DMS153 treated with DMSO at 0.1 percent for 48 hours (cell line): ENCODE data around the gene IL36RN.

ENCODE experiments used
- DNase-seq: peaks from one replicate; lab custom pipeline; 2025; ENCODE audit not compliant: unreplicated experiment; lab: John Stamatoyannopoulos, UW

The IL36RN gene

GRCh38 chr2:113058998-113059960 lies at the start of gene IL36RN:
TSS of gene IL36RN (plus strand) at chr2:113059198. CDS start at chr2:113059439, 241 bp downstream.
- DNase-seq: no peak

- no peak for DNase-seq
Observed at GRCh38 chr2:113009622-113010021, 49.4 kb upstream of the IL36RN start.

GRCh38 chr2:113010088-113010487 lies 48.9 kb upstream of the IL36RN start:
- no peak for DNase-seq

GRCh38 chr2:113011108-113011507 lies 47.9 kb upstream of the IL36RN start:
- no peak for DNase-seq

- DNase-seq: no peak
Observed at GRCh38 chr2:113012436-113013335, 46.3 kb upstream of the IL36RN start.

GRCh38 chr2:113013336-113013661 lies 45.7 kb upstream of the IL36RN start:
- no peak for DNase-seq

- no peak for DNase-seq
Observed at GRCh38 chr2:113014067-113014466, 44.9 kb upstream of the IL36RN start.

GRCh38 chr2:113015042-113015441 lies 44.0 kb upstream of the IL36RN start:
- no peak for DNase-seq

GRCh38 chr2:113015655-113016054 lies 43.3 kb upstream of the IL36RN start:
- no peak for DNase-seq

- no peak for DNase-seq
Observed at GRCh38 chr2:113018509-113018908, 40.5 kb upstream of the IL36RN start.

- DNase-seq: no peak
Observed at GRCh38 chr2:113021312-113021711, 37.7 kb upstream of the IL36RN start.

- DNase-seq: no peak
Observed at GRCh38 chr2:113024764-113025163, 34.2 kb upstream of the IL36RN start.

GRCh38 chr2:113025737-113026136 lies 33.3 kb upstream of the IL36RN start:
- no peak for DNase-seq

- no peak for DNase-seq
Observed at GRCh38 chr2:113027691-113028090, 31.3 kb upstream of the IL36RN start.

- no peak for DNase-seq
Observed at GRCh38 chr2:113028112-113028511, 30.9 kb upstream of the IL36RN start.

GRCh38 chr2:113032737-113033136 lies 26.3 kb upstream of the IL36RN start:
- no peak for DNase-seq

- no peak for DNase-seq
Observed at GRCh38 chr2:113034016-113034415, 25.0 kb upstream of the IL36RN start.

- DNase-seq: no peak
Observed at GRCh38 chr2:113036763-113037162, 22.2 kb upstream of the IL36RN start.

- DNase-seq: no peak
Observed at GRCh38 chr2:113038291-113038690, 20.7 kb upstream of the IL36RN start.

- no peak for DNase-seq
Observed at GRCh38 chr2:113039158-113039557, 19.8 kb upstream of the IL36RN start.

- no peak for DNase-seq
Observed at GRCh38 chr2:113039719-113040118, 19.3 kb upstream of the IL36RN start.

- no peak for DNase-seq
Observed at GRCh38 chr2:113041871-113042270, 17.1 kb upstream of the IL36RN start.
